KMS-11 (cell line): ENCODE results near the gene PXN.

Experiments
- H2AFZ ChIP-seq: fragments of 200-600 bp; sonication (generic); 2 replicates; pipeline ENCODE4 v1.6.1; 2016; ENCODE audit warnings: antibody characterized with exemption, mixed run types, low read depth
- H3K27ac ChIP-seq: fragments of 200-600 bp; sonication (generic); 2 replicates; pipeline ENCODE4 v1.6.1; 2016; ENCODE audit warnings: mild to moderate bottlenecking, mixed run types
- H3K27me3 ChIP-seq: fragments of 200-600 bp; sonication (generic); 2 replicates; pipeline ENCODE4 v1.6.1; 2017; ENCODE audit warnings: mild to moderate bottlenecking, low read depth, mixed run types, moderate library complexity; ENCODE audit not compliant: insufficient read depth
- H3K36me3 ChIP-seq: fragments of 200-600 bp; sonication (generic); 2 replicates; pipeline ENCODE4 v1.6.1; 2017; ENCODE audit warnings: mild to moderate bottlenecking, mixed run types; ENCODE audit not compliant: insufficient read depth
- H3K4me1 ChIP-seq: fragments of 200-600 bp; sonication (generic); 2 replicates; pipeline ENCODE4 v1.6.1; 2016; ENCODE audit warnings: mild to moderate bottlenecking, low read depth, mixed run types; ENCODE audit not compliant: poor library complexity, severe bottlenecking
- H3K4me2 ChIP-seq: fragments of 200-600 bp; sonication (generic); 2 replicates; pipeline ENCODE4 v1.7.0; 2016; ENCODE audit warnings: mild to moderate bottlenecking, mixed run types
- H3K4me3 ChIP-seq: fragments of 200-600 bp; sonication (generic); IDR thresholded peaks from 2 replicates; pipeline ENCODE4 v1.6.1; 2017; ENCODE audit warnings: low read depth, low read length, mixed read lengths; ENCODE audit not compliant: insufficient read depth
- H3K79me2 ChIP-seq: fragments of 200-600 bp; sonication (generic); 2 replicates; pipeline ENCODE4 v1.6.1; 2016; ENCODE audit warnings: low read depth, mixed run types; ENCODE audit not compliant: insufficient read depth
- H3K9ac ChIP-seq: fragments of 200-600 bp; sonication (generic); 2 replicates; pipeline ENCODE4 v1.6.1; 2016; ENCODE audit warnings: mild to moderate bottlenecking, mixed run types
- H4K20me1 ChIP-seq: fragments of 200-600 bp; sonication (generic); 2 replicates; pipeline ENCODE4 v1.6.1; 2016; ENCODE audit warnings: mild to moderate bottlenecking, mixed run types; ENCODE audit not compliant: insufficient read depth
- CTCF ChIP-seq: fragments of 200-600 bp; sonication (generic); conservative IDR thresholded peaks from 2 replicates; pipeline ENCODE4 v1.6.1; 2017; ENCODE audit warnings: low read depth, mild to moderate bottlenecking, antibody characterized with exemption, low read length, moderate library complexity, mixed read lengths

PXN gene

DNA sequence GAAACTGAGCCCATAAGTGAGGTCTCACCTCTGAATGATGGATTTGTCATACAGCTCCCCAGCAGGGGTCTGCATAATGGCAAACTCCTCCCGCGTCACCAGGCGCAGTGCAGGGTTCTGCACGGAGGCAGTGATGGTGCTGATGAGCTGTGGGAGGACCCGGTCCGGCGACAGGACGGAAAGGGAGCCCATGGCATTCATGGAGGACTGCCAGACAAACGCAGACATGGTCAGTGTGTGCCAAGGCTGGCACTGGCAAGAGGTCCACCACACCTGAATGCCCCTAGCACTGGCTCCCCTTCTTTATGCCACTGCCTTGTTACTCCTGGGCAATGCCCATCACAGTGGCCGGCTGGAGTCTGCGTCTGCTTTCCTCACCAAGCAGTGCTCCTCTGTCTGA is 103.7 kb downstream of the PXN start:
- Histone ChIP-seq H3K9ac (no peak overlapping the region), H3K36me3 (no peaks in the 10 kb centered on the region), H3K4me2 (no peak overlapping the region), H3K4me3 (no peak overlapping the region), H3K79me2 (no peaks in the 10 kb centered on the region), H3K4me1 (no peaks in the 10 kb centered on the region), H3K27me3 (no peaks in the 10 kb centered on the region), H4K20me1 (no peaks in the 10 kb centered on the region), H3K27ac (no peak overlapping the region), H2AFZ (no peak overlapping the region)
- TF ChIP-seq CTCF, result no peak
